GM18502 (cell line): ENCODE data around the gene HDLBP.

ENCODE experiments used
- ATAC-seq: cut with Tn5 transposase; IDR thresholded peaks from one replicate; pipeline ENCODE4 v1.9.1; 2021; ENCODE audit warnings: mild to moderate bottlenecking; ENCODE audit not compliant: unreplicated experiment, poor library complexity

The HDLBP gene

GRCh38 chr2:241183221-241183620 is 132.3 kb downstream of the HDLBP start:
- no peak for ATAC-seq

- ATAC-seq = no peak
These were observed 132.8 kb downstream of the HDLBP start for GRCh38 chr2:241182531-241183133.

- ATAC-seq = no peak
These were observed 133.3 kb downstream of the HDLBP start for GRCh38 chr2:241182126-241182525.

GRCh38 chr2:241180495-241180894 is 135.0 kb downstream of the HDLBP start:
- no peak for ATAC-seq

GRCh38 chr2:241179899-241180298 is 135.6 kb downstream of the HDLBP start:
- ATAC-seq = no peak

- no peak for ATAC-seq
These were observed 136.5 kb downstream of the HDLBP start for GRCh38 chr2:241178961-241179360.

- ATAC-seq = no peak
These were observed 137.7 kb downstream of the HDLBP start for GRCh38 chr2:241177526-241178334.
